Kidney (tissue), 14 donors: ENCODE measurements around the gene IL1RAPL1. TPM values are rescaled to one million over a fixed set of nuclear protein-coding genes. Genes with fewer than 3 reads are reported as not detected.
A peak's percentile ranks its signal among the peaks of the same experiment; 100 is the strongest.

ENCODE experiments used
- DNase-seq, 5 donors: peaks; one replicate each; pipeline ENCODE4 v3.0.0-alpha.2; 2013 to 2020
- FAIRE-seq: peaks from 2 replicates; lab custom pipeline; 2012; peaks lifted over from hg19 to GRCh38; lab: Jason Lieb, UNC
- H3K27ac ChIP-seq, 2 donors: one replicate each; pipeline ENCODE4 v1.7.0; 2013; ENCODE audit warnings: low read depth in 2 of 2, low read length in 2 of 2, inconsistent platforms in 1 of 2
- H3K27me3 ChIP-seq: one replicate; pipeline ENCODE4 v1.7.1; 2013; ENCODE audit warnings: low read length, inconsistent platforms; ENCODE audit not compliant: control insufficient read depth, insufficient read depth
- H3K36me3 ChIP-seq, 3 donors: one replicate each; pipeline versions ENCODE4 v1.7.0 to v1.7.1; 2013; ENCODE audit warnings: low read length in 3 of 3, control low read depth in 1 of 3, inconsistent platforms in 1 of 3; ENCODE audit not compliant: insufficient read depth in 3 of 3, control insufficient read depth in 2 of 3
- H3K4me1 ChIP-seq, 3 donors: one replicate each; pipeline versions ENCODE4 v1.7.0 to v1.7.1; 2013; ENCODE audit warnings: low read length in 3 of 3, inconsistent platforms in 1 of 3, low read depth in 1 of 3; ENCODE audit not compliant: control insufficient read depth in 2 of 3, insufficient read depth in 2 of 3
- H3K4me3 ChIP-seq, 3 donors: one replicate each; pipeline versions ENCODE4 v1.7.0 to v1.8.1; 2013; ENCODE audit warnings: low read length in 3 of 3, control low read depth in 1 of 3, inconsistent platforms in 1 of 3
- H3K9ac ChIP-seq, 3 donors: one replicate each; pipeline versions ENCODE4 v1.7.0 to v1.7.1; 2013; ENCODE audit warnings: low read length in 3 of 3, control low read depth in 1 of 3, inconsistent platforms in 1 of 3
- H3K9me3 ChIP-seq, 3 donors: one replicate each; pipeline versions ENCODE4 v1.7.0 to v1.7.1; 2013; ENCODE audit warnings: low read length in 3 of 3, control low read depth in 1 of 3, inconsistent platforms in 1 of 3; ENCODE audit not compliant: control insufficient read depth in 2 of 3, insufficient read depth in 1 of 3
- CTCF ChIP-seq: IDR thresholded peaks from 3 replicates; pipeline ENCODE4 v1.5.1; 2012; ENCODE audit warnings: mild to moderate bottlenecking, moderate library complexity, borderline replicate concordance; ENCODE audit not compliant: insufficient read depth; ENCODE audit errors: extremely low read depth
- intact Hi-C: fragments of 100-400 bp; cut with DNase I; formaldehyde crosslinking; loops from one replicate; pipeline ENCODE4 v1.11.1; 2022
- polyA plus RNA-seq: library from polyadenylated mRNA; stranded (reverse); fragments of 350-450 nt; fragmentation: Illumina TruSeq; extraction: RNeasy Lipid Tissue Mini Kit (QIAGEN cat#74804); gene quantifications from one replicate; pipeline ENCODE4 v1.2.3, GENCODE V29; 2014; ENCODE audit warnings: low read depth, low replicate concordance; ENCODE audit not compliant: insufficient read depth
- total RNA-seq: library from RNA; stranded (reverse); fragmentation: NEBNext Ultra II Directional; extraction: Animal tissue kit (Norgen Biotek cat#: 25700); gene quantifications from one replicate; pipeline ENCODE4 v1.2.1, GENCODE V29; 2021
- donor health status: control.
- donor health status: control.
- donor health status: control.
- donor health status: control.
- donor health status: control.
- donor health status: DM: yes; HTN: yes; CAD: no.
- donor health status: Normal renal cell carcinoma (clear cell type).

IL1RAPL1 gene
- total and polyA plus RNA-seq, 2 donors from 2014 or later: 0.19 TPM; not detected in 1

- no peaks in the 10 kb centered on the region for H3K9me3 ChIP-seq
- TF ChIP-seq CTCF: no peak
- DNase-seq (no peak), FAIRE-seq (no peak)
- H3K4me3 ChIP-seq: no peak overlapping the region
- no peaks in the 10 kb centered on the region for H3K27me3 ChIP-seq
- H3K4me1 ChIP-seq: no peaks in the 10 kb centered on the region
- no peaks in the 10 kb centered on the region for H3K36me3 ChIP-seq
- no peak overlapping the region for H3K27ac ChIP-seq
- intact Hi-C loops: no loop called here
- H3K9ac ChIP-seq: no peak overlapping the region
Observed at GRCh38 chrX:29453333-29453732, 866.1 kb downstream of the IL1RAPL1 start.

- H3K27me3 ChIP-seq: no peaks in the 10 kb centered on the region
- FAIRE-seq: peak; percentile 45
Observed at GRCh38 chrX:29455702-29456101, 868.5 kb downstream of the IL1RAPL1 start.

GRCh38 chrX:29461039-29461438 lies 873.8 kb downstream of the IL1RAPL1 start:
- intact Hi-C loops: no loop called here
- no peak for DNase-seq
- no peak for TF ChIP-seq CTCF
- no peak for FAIRE-seq
- H3K4me3 ChIP-seq: no peak overlapping the region
- no peak overlapping the region for H3K9ac ChIP-seq
- H3K27ac ChIP-seq: no peak overlapping the region
- H3K4me1 ChIP-seq: no peaks in the 10 kb centered on the region
- no peaks in the 10 kb centered on the region for H3K9me3 ChIP-seq
- no peaks in the 10 kb centered on the region for H3K27me3 ChIP-seq
- no peaks in the 10 kb centered on the region for H3K36me3 ChIP-seq

More at GRCh38 chrX:29455702-29456101, 868.5 kb downstream of the IL1RAPL1 start:
- Histone ChIP-seq H3K27ac (no peak overlapping the region), H3K4me3 (no peak overlapping the region), H3K9me3 (no peaks in the 10 kb centered on the region), H3K4me1 (no peaks in the 10 kb centered on the region), H3K9ac (no peak overlapping the region), H3K36me3 (no peaks in the 10 kb centered on the region)
- intact Hi-C loops: no loop called here
- DNase-seq: no peak
- TF ChIP-seq CTCF: no peak

- TF ChIP-seq CTCF: no peak
- DNase-seq: no peak
- no peaks in the 10 kb centered on the region for H3K27me3 ChIP-seq
- H3K36me3 ChIP-seq: no peaks in the 10 kb centered on the region
- H3K27ac ChIP-seq: no peak overlapping the region
- no peak for FAIRE-seq
- intact Hi-C loops: no loop called here
- H3K4me3 ChIP-seq: no peak overlapping the region
- no peak overlapping the region for H3K9ac ChIP-seq
- H3K4me1 ChIP-seq: no peaks in the 10 kb centered on the region
- H3K9me3 ChIP-seq: no peaks in the 10 kb centered on the region
Observed at GRCh38 chrX:29466456-29466855, 879.2 kb downstream of the IL1RAPL1 start.
